GM18868 (cell line): ENCODE measurements around the gene CREB3L2.
A peak's percentile ranks its signal among the peaks of the same experiment; 100 is the strongest.

Source experiments
- ATAC-seq: cut with Tn5 transposase; IDR thresholded peaks from one replicate; pipeline ENCODE4 v1.9.1; 2021; ENCODE audit warnings: mild to moderate bottlenecking, moderate library complexity; ENCODE audit not compliant: unreplicated experiment

The CREB3L2 gene

DNA sequence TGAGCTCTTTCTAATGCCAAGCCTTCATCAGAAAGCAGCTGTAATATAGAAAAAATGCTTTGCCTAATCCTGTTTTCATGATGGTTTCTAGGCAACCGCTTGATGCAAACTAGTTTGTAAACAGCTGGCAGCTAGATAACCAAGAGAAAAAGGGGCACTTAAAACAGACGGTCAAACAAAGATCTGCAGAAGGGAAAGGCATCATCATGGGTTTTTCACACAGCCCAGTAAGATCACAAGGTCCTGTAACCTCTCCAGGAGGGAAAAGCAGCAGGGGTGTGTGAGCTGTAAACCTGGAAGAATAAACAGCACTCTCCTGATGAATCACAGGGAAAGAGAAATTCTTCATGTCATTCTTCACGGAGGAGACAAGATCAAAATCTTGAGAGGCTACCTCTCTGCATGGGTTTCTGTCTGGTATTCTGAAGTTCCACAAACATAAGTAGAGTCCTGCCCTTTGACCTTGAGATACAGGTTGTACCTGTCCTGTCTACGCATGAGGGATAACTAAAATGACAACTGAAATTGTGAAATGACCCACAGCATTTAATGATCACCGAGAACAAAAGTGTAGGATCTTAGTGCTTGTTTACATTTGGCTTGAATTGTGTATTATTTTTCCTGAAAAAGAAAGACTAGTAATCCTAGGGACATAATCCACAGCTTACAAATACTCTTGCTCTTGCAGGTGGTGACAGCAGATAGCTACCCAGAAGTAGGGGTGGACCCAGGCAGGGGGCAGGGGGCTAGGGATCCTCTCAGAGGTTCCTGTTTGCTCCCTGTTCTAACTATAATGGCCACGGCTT lies 48.0 kb downstream of the CREB3L2 start:
- peak; percentile 47 for ATAC-seq

DNA sequence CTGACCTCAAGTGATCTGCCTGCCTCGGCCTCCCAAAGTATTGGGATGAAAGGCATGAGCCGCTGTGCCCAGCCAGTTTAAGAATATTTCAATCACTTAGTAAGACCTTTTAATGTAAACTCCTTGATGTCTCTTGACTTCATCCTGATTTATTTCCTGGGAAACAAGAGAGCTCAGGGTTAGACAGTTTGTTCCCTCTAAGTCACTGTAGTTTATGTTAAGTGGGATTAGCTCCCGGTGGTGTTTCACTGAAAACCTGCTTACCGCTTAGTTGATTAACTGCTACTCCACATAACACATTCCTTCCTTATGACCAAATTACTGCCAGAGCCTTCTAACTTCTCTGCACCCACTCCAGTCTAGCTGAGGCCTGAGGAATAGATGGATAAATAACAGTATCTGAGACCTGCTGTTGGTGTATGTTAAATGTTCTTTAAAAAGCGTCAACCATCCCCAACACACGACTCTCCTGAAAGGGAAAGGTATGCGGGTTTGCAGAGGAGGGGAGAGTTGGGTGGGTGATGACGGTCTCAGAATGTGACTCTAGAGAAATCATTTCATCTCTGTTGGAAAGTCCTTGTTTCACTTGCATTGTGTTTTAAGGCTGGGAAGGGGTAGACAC lies 48.7 kb downstream of the CREB3L2 start:
- ATAC-seq, result no peak

DNA sequence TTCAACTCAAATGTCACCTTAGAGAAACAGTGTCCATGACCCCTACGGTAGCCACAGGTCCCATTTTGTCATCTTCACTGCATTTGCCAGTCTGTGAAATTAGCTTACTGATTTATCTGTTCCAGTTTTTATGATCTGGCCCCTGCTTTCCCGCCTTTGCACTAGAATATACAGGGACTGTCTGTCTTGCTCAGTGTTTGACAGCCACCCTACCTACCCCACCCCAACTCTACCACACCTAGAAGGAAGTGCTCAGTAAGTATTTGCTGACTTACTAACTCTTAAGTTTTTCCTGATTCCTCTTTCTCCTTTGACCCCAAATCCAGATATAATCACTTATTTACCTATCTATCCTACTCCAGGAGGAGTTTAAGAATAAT lies 49.5 kb downstream of the CREB3L2 start:
- no peak for ATAC-seq

DNA sequence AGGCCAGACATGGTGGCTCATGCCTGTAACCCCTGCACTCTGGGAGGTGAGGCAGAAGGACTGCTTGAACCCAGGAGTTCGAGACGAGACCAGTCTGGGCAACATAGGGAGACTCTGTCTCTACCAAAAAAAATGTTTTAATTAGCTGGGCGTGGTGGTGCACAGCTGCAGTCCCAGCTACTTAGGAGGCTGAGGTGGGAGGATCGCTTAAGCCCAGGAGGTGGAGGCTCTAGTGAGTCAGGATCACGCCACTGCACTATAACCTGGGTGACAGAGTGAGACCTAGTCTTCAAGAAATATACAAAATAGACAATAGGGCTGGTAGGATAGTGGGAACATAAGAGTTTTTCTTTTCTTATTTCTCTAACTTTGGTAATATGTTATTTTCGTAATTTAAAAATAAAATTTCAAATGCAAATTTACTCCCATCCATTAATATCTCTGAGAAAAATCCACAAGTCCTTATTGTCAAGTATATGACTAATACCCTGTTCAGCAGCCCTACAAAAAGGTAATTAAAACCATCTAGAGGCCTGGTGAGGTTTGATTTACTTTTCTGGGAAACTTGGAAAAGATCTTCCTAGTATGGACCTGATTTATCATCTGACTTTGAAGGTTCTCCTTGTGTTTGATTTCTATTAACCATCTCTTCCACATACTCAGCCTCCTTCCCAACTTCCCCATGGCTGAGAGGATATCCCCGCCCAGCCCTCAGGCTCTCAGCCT lies 50.0 kb downstream of the CREB3L2 start:
- ATAC-seq, result no peak

DNA sequence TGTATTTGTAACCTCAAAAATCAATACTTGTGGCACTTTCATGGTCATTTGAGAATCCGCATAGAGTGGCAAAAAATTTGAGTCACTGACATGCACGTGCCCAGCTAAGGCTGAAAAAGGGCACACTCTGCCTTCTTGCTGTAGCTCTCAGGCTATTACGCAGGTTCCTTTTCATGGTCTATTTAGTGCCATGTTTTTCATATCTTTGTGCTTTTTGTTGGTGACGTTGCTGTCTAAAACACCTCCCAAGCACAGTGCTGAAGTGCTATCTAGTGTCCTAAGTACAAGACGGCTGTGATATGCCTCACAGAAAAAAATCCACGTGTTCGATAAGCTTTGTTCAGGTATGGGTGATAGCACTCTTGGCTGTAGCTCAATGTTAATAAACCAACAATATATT lies 50.9 kb downstream of the CREB3L2 start:
- no peak for ATAC-seq

DNA sequence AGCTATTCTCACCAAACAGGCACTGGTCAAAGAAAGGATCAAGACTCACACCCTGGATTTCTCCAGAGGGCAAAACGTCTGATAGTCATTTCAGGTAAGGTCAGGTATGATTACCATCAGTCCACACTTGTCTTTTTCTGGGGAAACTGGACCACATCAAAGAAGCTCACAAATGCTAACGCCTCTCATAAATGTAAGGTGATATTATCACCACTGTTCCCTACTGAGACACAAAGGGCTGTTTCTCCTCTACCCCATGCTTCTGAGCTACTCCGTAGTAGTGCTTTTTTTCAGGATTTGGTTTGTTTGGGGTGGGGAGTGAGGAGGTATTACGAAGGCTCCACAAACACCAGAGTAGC lies 51.6 kb downstream of the CREB3L2 start:
- ATAC-seq, result no peak

DNA sequence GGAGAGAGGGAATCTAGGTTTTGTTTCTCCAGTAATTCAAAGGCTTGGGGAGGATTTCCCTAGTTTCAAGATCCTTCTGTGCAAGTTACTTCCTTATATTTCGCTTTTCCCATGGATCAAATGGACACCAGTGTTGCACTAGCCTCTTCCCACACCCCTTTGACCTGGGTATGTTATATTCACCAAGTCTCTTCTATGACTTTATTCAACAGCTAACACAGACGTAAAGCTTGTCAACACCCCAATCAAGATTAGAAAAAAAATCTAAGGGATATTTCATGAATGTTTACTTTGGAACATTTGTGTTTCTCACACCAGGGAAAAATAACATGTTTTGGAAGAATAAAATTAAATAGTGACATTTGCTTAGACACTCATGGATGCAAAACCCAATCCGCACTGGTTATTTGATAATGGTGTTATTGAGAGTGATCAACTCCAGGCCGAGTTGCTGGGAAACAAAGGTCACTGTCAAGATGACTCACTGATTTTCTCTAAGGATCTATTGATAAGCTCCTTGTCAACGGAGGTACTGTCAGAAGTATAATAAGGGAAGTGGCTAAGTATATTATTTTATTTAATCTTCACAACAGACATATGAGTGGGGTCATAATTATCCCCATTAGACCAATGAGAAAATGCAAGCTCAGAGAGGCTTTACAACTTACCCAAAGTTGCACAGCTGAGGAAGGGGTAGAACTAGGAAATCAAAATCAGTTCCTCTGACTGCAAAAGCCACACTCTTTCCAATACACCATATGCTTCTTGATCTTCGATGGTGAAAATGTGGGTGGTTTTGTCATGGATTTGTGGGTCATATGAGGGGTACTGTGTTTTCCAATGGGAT lies 52.2 kb downstream of the CREB3L2 start:
- ATAC-seq, result no peak

DNA sequence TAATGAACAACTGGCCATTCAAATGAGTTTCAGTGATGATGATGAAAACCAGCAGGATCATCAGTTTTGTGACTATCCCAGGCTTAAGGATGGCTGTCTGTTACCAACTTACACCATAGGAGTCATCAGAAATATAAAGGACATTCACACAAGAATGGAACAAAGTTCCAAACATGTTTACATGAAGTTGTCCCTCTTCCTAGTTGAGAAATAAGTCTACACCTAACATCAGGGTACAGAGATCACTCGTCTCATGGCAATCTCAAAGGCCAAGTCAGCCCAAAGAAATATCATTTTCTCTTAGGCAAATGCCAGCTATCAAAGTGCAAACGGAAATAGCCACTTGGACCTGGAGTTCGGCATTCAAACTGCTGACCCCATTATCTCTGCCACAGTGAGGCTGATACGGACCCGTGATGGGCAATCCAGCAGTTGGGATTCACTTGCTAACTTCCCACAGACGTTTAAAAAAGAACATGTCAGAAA lies 53.0 kb downstream of the CREB3L2 start:
- no peak for ATAC-seq

DNA sequence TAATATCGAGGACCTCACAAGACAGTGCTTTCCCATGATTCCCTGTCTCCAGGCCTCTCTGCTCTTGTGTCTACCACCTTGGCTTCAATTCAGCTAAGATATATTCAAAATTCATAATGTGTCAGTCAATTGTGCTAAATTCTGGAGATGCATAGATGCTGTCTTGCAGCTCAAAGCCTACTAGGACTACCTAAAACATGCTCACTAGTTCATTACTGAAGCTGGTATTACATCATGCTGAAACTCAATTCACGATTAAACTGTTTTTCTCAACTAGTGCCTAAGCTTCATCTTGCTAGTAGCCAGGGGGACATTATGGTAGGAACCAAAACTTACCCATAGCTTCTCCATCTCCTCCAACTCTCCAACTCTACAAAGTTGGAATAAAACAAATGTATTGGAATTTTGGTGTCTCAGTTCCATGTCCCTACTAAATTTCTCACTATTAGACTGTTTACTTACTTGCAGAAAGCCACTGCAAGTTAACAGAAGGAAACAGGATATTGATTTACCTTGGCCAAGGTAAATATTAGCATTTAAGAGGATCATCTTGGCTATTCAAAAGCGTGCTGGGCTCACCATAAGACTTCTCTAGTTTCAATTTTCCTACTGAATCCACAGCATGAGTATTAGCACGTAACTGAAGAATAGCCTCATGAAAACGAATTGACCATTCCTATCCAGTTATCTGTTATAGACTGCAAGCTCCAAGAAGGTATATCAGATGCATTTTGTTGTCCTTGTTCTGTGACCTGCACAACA lies 53.6 kb downstream of the CREB3L2 start:
- no peak for ATAC-seq

DNA sequence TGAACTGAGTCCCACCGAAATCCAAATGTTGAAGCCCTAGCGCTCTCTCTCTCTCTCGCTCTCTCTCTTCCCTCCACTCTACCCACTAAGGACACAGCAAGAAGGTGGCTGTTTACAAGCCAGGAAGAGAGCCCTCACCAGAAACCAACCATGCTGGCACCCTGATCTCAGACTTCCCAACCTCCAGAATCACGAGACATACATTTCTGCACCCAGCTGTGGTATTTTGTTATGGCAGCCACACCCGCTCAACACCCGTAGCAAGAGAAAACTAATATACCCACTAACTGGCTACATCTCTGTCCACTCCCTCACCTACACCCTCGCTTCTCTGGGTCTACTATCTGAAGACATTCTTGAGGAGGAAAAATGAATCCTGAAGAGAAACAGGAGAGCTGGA lies 54.8 kb downstream of the CREB3L2 start:
- ATAC-seq, result no peak

DNA sequence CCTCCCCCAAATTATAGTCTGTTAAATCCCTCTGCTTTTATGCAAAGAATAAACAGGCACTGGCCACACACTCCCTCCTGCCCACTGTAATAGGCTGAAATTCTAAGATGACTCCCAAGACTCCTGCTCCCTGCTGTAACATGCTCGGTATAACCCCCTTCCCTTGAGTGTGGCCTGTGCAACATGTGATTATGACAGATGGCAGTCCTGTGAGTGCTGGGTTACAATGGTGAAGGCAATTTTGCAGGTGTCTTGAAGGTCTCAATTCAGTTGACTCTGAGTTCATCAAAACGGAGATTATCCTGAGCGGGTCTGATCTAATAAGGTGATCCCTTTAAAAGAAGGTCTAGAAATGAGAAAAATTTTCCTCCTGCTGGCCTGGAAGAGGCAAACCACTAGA lies 55.9 kb downstream of the CREB3L2 start:
- no peak for ATAC-seq

DNA sequence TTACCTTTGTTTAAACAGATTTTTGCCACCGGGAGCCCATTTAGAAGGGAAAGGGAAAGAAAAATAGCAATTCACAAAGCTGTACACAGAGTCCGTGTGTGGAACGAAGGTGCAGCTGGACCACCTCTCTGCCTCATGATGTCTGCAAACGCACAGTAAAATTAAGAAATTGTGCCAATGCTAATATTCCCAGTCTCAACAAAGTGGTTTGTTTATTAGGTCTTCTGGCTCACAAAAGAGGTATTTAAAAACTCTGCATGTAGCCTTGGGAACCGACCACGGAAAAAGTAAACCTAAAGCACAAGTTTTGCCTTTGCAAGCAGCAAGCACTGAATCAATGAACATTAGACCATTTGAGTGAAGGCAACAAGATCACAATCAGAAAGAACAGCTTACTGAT lies 57.7 kb downstream of the CREB3L2 start:
- no peak for ATAC-seq

DNA sequence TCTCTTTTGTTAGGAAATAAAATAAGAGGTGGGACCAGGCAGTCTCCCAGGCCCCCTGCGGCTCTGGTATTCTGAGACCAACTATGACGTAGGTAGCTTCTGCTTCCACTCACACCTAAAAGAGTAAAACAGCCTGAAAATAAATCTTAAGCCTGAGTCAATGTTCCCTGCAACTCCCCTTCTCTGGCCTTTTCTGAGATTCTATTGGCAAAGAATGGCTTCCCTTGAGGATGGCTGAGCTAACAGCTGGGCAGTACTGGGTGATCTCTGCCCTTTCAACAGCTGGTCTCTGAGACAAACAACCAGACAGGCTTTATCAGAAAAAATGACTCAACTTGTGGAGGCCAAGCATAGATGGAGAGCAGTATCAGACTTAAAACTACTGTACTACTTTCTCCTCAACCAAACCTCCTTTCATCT lies 58.7 kb downstream of the CREB3L2 start:
- no peak for ATAC-seq

DNA sequence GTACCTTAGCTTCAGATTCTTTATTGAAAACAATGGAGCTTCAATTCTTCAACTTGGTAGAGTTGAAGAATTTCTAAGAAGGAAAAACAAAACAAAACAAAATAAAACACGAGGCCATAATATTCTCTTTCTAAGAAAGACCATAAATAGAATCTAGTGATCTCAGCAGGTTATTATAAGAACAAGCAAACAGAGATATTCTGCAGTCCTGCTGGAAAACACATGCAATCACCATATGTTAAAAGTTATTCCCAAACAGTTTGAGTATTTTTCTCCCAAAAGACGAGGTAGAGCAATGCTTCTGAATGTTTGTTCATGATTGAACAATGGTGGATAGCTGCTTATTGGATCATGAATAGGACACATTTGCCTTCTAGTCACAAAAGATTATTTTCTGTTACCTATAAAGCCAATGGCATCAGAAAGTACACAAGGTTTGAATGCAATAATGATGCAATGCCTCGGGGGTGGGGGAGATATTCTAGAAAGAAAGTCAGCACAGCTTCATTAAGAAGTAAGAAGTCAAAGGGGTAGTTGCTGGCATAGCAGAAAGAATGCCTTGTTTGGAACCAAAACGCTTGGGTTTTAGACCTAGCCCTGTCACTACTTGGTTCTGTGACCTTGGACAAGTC lies 59.3 kb downstream of the CREB3L2 start:
- no peak for ATAC-seq

DNA sequence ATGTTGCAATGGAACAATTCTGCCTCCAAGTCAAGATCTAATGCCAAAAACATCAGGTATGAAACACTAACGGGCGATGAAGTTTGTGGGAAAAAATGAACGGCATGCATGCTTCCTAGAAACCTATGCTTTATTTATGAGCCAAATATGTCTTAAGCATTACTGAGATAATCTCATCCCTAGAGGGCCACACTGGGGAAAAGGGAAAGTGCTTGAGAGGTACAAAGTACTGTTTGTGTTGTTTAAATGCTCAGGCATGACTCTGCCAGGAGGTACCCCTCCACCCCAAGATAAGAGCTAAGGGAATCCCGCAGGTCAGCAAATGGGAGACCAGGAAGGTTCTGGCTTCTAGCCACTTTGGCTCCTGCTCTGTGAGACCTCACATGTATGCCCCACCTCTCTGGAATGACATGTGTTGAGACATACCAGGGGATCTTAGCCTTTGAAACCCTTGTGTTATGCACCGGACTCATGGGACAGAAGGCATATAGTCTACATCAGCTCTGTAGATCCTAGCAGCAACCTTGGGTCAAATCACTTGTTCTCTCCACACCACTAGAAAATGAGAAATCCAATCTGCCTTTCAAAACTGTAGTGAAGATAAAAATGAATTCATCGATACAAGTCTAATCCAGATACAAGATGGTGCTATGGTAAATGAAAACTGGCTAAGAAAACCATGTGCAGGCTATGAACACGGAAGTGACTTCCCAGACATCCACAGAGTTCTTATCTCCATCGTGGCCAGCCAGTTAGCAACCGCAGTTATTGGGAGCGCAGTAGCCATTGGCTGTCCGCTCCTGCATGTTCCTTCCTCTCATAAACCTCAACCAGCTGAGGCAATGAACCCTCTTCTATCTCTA lies 61.0 kb downstream of the CREB3L2 start:
- ATAC-seq, result no peak

DNA sequence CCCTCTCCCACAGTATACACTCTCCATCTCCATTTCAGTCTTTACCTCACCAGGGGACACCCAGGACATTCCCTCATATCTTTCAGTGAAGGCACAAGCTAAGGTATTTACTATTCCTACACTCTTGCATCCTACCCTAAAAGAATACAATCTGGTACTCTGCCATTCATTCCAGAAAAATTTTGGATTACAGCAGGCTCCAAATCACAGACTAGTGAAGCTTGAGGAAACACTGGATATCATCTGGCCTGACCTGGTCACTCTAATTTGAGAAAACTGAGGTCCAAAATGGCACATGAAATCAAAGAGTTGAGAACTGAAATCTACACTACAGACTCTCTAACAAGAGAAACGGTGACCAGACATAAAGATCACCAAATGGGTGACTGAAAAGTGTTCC lies 61.7 kb downstream of the CREB3L2 start:
- no peak for ATAC-seq

DNA sequence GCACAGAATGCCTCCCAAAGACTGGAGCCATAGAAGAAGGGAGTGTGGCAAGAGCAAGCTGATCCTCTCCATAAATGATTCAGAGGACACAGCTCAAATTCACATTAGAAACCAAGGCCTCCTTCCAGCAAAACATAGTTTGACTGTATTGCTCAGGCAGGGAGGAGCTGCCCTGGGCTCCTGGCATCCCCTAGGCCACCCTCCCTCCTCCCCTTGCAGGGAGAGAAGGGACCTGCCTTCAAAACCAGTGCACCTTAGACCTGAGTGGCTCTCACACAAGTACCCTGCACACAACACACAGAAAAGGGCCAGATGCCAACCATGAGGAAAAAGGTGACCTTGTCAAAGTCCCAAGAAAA lies 64.7 kb downstream of the CREB3L2 start:
- no peak for ATAC-seq

DNA sequence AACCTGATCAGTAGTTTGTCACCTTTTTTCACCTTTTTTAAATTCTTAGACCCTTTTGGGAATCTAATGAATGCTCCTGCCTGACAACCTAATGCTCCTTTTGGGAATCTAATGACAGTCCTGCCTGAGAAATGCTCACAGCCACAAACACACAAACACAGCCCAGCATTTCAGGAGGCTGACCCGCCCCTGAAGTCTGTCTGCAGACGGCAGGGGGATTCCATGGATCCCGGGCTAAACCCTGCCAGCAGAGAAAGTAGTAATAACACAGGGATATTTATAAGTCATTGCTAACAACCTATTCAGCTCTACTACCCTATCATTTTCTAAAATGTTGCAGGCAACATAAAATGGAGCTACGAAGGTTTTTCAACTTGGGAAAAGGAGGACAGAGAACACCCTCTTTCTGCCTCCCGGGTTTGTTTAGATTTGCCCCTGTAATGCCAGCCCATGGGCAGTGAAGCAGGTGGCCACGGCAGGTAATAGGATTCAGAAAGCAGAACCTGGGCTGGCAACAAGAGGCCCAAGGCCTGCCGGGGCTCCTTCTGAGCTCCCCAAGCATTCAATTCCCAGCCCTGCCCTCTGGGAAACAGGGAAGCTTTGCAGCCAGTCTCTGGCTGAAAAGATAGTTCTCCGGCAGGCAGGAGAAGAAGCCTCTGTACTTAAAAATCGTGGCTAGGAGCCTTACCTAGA lies 65.2 kb downstream of the CREB3L2 start:
- ATAC-seq, result no peak
